ENCODE results near the gene MCM3AP.

Gene MCM3AP

DNA sequence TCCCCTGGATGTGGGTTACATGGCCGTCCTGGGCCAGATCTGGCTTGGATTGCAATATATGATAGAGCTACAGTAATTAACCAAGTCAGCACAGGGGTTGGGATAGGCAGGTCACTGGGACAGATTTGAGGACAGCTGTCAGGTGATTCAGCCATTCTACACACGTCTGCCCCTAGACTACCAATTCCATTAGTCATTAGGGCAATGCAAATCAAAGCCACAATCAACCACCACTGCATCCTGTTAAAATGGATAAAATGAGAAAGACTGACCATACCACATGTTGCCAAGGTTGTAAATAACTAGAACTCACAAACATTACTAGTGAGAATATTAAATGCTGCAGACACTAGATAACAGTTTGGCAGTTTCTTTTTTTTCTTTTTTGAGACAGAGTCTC is 22.2 kb upstream of the MCM3AP start:
- peaks cover 7% of the 10 kb centered on the region for H3K36me3 ChIP-seq (ENCODE audit: insufficient read depth, low read length)
- no peaks in the 10 kb centered on the region for H3K27me3 ChIP-seq (ENCODE audit: control insufficient read depth, insufficient read depth, low read length)
- peaks cover 6% of the 10 kb centered on the region for H3K4me1 ChIP-seq (ENCODE audit: control insufficient read depth, insufficient read depth, low read length)
- peak overlapping the region; percentile 7 for H3K9ac ChIP-seq (ENCODE audit: low read depth, low read length)
- H3K9me3 ChIP-seq (replicated peaks; ENCODE audit: low read length) = no peaks in the 10 kb centered on the region
- H3K4me2 ChIP-seq (ENCODE audit: low read length) = no peak overlapping the region
- H3K4me3 ChIP-seq (ENCODE audit: low read length) = no peak overlapping the region

DNA sequence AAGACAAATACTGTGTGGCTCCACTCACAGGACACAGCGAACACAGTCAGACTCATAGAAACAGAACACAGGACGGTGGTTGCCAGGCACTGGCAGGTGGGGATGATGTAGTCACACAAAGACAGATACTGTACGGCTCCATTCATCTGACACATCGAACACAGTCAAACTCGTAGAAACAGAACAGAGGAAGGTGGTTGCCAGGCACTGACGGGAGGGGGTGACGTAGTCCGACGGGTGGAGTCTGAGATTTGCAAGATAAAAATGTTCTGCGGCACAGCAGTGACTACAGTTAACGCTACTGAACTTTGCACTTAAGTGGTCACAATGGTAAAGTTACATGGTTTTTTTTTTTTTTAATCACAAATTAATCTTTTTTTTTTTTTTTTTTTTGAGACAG is 19.5 kb upstream of the MCM3AP start:
- peaks cover 6% of the 10 kb centered on the region for H3K4me1 ChIP-seq (ENCODE audit: control insufficient read depth, insufficient read depth, low read length)
- no peaks in the 10 kb centered on the region for H3K9me3 ChIP-seq (replicated peaks; ENCODE audit: low read length)
- no peak overlapping the region for H3K4me3 ChIP-seq (ENCODE audit: low read length)
- H3K27me3 ChIP-seq (ENCODE audit: control insufficient read depth, insufficient read depth, low read length) = no peaks in the 10 kb centered on the region
- peaks cover 7% of the 10 kb centered on the region for H3K36me3 ChIP-seq (ENCODE audit: insufficient read depth, low read length)
- H3K9ac ChIP-seq (ENCODE audit: low read depth, low read length) = no peak overlapping the region
- H3K4me2 ChIP-seq (ENCODE audit: low read length) = no peak overlapping the region

DNA sequence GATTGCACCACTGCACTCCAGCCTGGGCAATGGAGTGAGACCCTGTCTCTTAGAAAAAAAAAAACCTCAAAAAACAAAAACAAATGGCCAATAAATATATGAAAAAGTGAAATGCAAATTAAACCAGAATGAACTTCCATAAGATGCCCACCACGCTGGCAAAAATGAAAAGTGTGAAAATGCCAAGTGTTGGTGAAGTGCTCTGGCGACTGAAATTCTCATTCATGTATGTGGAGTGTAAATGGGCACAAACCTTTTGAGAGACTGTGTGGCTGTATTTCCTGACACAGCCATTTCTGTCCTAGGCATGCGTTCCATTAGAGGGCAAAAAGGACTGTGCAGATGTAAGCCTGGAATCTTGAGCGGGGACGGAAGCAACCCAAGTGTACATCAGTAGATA is 19.0 kb upstream of the MCM3AP start:
- no peak overlapping the region for H3K4me2 ChIP-seq (ENCODE audit: low read length)
- H3K36me3 ChIP-seq (ENCODE audit: insufficient read depth, low read length) = peaks cover 10% of the 10 kb centered on the region
- no peak overlapping the region for H3K9ac ChIP-seq (ENCODE audit: low read depth, low read length)
- H3K4me1 ChIP-seq (ENCODE audit: control insufficient read depth, insufficient read depth, low read length) = peaks cover 6% of the 10 kb centered on the region
- no peak overlapping the region for H3K4me3 ChIP-seq (ENCODE audit: low read length)
- no peaks in the 10 kb centered on the region for H3K9me3 ChIP-seq (replicated peaks; ENCODE audit: low read length)
- H3K27me3 ChIP-seq (ENCODE audit: control insufficient read depth, insufficient read depth, low read length) = no peaks in the 10 kb centered on the region

DNA sequence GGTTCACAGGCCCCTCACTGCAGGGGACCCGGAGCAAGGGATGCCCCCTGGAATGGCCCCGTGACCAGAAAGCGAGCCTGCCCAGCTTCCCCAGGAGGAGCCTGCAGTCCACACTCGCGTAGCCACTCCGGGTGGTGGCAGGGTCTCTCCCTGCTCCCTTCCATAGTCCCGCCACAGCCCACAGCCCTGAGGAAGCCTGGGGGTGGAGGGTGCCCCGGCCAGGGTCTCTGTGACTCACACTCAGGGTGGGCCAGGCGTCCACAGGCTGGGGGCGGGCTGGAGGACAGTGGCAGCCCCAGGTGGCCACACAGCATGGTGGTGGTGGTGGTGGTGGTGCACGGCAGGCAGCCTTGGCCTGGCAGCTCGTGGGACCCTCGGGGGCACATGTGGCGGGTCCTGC is 16.3 kb upstream of the MCM3AP start:
- no peak overlapping the region for H3K4me2 ChIP-seq (ENCODE audit: low read length)
- H3K9me3 ChIP-seq (replicated peaks; ENCODE audit: low read length) = no peaks in the 10 kb centered on the region
- peaks cover 9% of the 10 kb centered on the region for H3K4me1 ChIP-seq (ENCODE audit: control insufficient read depth, insufficient read depth, low read length)
- H3K36me3 ChIP-seq (ENCODE audit: insufficient read depth, low read length) = peaks cover 13% of the 10 kb centered on the region
- no peak overlapping the region for H3K4me3 ChIP-seq (ENCODE audit: low read length)
- H3K9ac ChIP-seq (ENCODE audit: low read depth, low read length) = no peak overlapping the region
- H3K27me3 ChIP-seq (ENCODE audit: control insufficient read depth, insufficient read depth, low read length) = no peaks in the 10 kb centered on the region

DNA sequence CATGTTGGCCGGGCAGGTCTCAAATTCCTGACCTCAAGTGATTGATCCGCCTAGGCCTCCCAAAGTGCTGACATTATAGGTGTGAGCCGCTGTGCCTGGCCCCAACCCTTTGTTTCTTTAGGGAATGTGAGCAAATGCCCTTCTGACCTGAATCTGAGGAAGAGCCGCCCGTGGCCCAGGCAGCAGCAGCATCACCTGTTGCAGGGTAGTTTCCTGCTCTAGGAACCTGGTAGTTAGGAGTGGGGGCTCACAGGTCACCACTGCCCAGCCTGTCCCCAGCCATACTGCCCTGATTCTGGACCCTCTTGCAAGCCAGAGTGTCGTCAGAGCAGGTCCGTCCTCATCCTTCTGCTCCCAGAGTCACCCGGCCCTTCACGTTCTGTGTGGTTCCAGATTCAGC is 13.8 kb upstream of the MCM3AP start:
- Histone ChIP-seq H3K36me3 (ENCODE audit: insufficient read depth, low read length) (peaks cover 6% of the 10 kb centered on the region), H3K4me1 (ENCODE audit: control insufficient read depth, insufficient read depth, low read length) (peaks cover 29% of the 10 kb centered on the region), H3K9ac (ENCODE audit: low read depth, low read length) (no peak overlapping the region), H3K4me2 (ENCODE audit: low read length) (no peak overlapping the region), H3K9me3 (replicated peaks; ENCODE audit: low read length) (no peaks in the 10 kb centered on the region), H3K4me3 (ENCODE audit: low read length) (no peak overlapping the region), H3K27me3 (ENCODE audit: control insufficient read depth, insufficient read depth, low read length) (no peaks in the 10 kb centered on the region)

DNA sequence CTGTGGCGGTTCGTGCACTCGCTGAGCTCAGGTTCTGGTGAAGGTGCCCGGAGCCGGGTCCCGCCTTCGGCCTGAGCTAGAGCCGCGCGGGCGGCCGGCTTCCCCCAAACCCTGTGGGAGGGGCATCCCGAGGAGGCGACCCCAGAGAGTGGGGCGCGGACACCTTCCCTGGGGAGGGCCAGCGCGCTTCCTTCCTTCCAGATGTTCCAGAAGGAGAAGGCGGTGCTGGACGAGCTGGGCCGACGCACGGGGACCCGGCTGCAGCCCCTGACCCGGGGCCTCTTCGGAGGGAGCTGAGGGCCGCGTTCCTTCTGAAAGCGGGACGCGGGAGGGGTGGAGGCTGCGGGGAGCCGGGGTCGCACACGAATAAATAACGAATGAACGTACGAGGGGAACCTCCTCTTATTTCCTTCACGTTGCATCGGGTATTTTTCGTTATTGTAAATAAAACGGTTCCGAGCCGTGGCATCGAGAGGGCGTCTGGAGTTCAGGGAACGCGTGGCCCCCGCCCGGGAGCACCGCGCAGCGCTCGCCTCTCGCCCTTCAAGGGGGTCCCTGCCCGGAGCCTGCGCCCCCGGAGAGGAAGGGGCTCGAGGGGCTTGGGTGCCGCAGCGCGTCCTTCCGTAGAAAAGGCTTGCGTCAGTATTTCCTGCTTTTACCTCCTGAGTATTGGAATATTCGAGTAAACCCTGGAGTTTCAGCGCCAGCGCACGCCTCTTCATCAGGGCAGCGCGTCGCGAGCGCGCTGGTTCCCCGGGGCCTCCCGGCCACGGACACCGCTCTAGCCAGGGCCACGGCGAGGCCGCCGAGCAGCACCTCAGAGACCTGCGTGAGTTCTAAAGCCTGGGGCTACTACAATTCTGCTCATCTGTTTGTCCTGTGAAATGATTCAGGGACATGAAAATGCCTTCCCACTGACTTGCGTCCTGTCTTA is 12.2 kb upstream of the MCM3AP start:
- no peaks in the 10 kb centered on the region for H3K27me3 ChIP-seq (ENCODE audit: control insufficient read depth, insufficient read depth, low read length)
- H3K4me3 ChIP-seq (ENCODE audit: low read length) = peak overlapping the region; percentile 39
- peak overlapping the region; percentile 85 for H3K4me2 ChIP-seq (ENCODE audit: low read length)
- H3K36me3 ChIP-seq (ENCODE audit: insufficient read depth, low read length) = peaks cover 6% of the 10 kb centered on the region
- peaks cover 29% of the 10 kb centered on the region for H3K4me1 ChIP-seq (ENCODE audit: control insufficient read depth, insufficient read depth, low read length)
- no peaks in the 10 kb centered on the region for H3K9me3 ChIP-seq (replicated peaks; ENCODE audit: low read length)
- H3K9ac ChIP-seq (ENCODE audit: low read depth, low read length) = peak overlapping the region; percentile 35

DNA sequence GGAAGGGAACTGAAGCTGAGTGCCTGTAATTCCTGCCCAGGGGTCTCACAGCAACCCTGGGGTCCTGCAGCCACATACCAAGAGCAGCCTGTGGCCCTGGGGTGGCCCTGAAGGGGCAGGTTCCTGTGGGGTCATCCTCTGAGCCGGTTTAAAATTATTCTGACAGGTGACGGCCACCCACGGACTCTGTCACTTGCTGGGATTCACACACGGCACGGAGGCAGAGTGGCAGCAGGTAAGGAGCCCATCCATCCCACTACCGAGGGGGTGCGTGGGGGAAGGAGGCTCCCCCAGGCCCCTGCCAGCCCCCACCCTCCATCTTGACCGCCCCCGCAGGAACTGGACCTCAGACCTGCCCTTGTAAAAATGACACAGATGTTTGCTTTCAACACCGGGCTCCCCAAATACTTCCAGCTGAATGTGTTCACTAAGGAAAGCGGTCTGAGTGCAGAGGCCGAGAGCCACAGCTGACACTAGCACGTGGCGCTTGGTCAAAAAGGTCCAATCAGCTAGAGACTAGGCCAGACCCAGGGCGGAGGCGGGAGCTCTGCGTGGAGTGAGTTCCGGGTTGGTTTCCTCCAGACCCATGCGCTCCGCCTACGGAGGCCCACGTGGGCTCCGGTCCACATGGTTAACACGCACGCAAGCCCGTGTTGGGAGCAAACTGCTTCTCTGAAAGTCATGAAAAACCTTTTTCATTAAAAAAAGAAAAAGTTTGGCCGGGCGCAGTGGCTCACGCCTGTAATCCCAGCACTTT is 10.8 kb upstream of the MCM3AP start:
- peaks cover 29% of the 10 kb centered on the region for H3K4me1 ChIP-seq (ENCODE audit: control insufficient read depth, insufficient read depth, low read length)
- peak overlapping the region; percentile 46 for H3K4me3 ChIP-seq (ENCODE audit: low read length)
- peaks cover 17% of the 10 kb centered on the region for H3K36me3 ChIP-seq (ENCODE audit: insufficient read depth, low read length)
- H3K4me2 ChIP-seq (ENCODE audit: low read length) = peak overlapping the region; percentile 65
- H3K27me3 ChIP-seq (ENCODE audit: control insufficient read depth, insufficient read depth, low read length) = no peaks in the 10 kb centered on the region
- no peaks in the 10 kb centered on the region for H3K9me3 ChIP-seq (replicated peaks; ENCODE audit: low read length)
- H3K9ac ChIP-seq (ENCODE audit: low read depth, low read length) = peak overlapping the region; percentile 70

DNA sequence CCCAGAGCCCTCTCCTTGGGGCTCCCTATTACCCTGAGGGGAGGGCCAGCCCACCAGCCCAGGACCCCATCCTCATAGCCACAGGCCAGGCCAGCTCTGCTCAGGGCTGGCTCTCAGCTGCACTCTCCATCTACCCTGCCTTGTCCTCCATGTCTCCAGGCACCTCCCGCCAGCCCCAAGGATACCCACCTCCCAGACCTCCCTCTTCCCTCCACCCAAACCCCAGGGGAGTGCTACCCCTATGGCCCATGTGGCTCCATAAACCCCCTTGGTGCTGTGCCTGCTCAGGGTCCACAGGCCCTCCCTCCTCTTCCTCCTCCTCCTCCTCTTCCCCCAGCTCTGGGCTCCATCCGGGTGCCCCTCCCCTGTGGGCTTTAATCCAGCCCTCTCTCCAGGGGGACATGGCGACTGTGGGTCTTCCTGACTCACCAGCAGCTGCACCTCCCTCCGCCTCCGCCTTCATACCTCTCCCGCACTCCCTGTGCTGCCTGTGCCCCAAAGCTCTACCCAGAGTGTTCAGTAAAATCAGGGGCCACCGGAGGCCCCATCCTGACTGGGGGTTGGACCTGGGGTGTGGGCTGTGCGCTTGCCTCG is 9.9 kb upstream of the MCM3AP start:
- H3K9ac ChIP-seq (ENCODE audit: low read depth, low read length) = peak overlapping the region; percentile 70
- peak overlapping the region; percentile 31 for H3K4me3 ChIP-seq (ENCODE audit: low read length)
- H3K4me1 ChIP-seq (ENCODE audit: control insufficient read depth, insufficient read depth, low read length) = peaks cover 29% of the 10 kb centered on the region
- H3K27me3 ChIP-seq (ENCODE audit: control insufficient read depth, insufficient read depth, low read length) = no peaks in the 10 kb centered on the region
- no peaks in the 10 kb centered on the region for H3K9me3 ChIP-seq (replicated peaks; ENCODE audit: low read length)
- peaks cover 18% of the 10 kb centered on the region for H3K36me3 ChIP-seq (ENCODE audit: insufficient read depth, low read length)
- peak overlapping the region; percentile 65 for H3K4me2 ChIP-seq (ENCODE audit: low read length)

DNA sequence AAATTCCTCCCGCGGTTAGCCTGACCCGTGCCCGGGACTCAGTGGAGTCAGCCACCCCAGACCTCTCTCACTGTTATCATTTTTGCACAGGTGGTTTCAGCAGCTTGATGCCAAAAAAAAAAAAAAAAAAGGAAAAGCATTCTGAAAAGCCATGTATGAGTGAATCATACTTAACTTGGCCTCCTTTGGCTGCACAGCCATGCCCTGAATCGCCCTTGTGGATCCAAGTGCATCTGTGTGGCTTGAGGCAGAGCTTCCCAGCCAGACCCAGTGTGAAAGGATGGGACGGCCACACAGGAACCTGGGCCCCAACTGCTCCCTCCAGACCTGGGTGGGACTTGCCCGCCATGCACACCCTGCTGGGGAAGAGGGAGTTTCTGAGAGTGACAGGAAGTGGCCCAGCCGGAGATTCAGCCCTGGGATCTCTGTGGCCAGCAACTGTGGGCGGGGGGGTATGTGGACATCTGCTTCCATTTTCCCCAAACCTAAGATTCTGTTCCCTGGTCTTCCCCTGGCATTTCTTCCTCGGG is 9.3 kb upstream of the MCM3AP start:
- Histone ChIP-seq H3K36me3 (ENCODE audit: insufficient read depth, low read length) (peaks cover 17% of the 10 kb centered on the region), H3K4me1 (ENCODE audit: control insufficient read depth, insufficient read depth, low read length) (peaks cover 29% of the 10 kb centered on the region)

DNA sequence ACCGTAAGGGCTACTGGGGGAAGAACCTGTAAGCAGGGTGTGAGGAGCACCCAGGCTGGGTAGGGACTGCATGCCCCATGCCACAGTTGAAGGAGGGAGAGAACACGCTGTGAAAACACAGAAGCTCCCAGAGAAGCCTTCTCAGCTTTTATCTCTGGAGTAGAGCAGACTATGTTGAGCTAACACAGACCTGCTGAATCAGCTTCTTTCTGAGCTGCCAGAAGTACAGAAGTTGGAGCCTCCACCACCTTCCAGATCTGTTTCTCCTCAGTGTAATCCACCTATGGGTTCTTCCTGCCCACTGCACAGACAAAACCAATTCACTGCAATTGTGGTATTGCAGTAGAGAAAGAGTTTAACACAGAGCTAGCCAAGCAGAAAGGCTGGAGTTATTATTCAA is 6.2 kb upstream of the MCM3AP start:
- Histone ChIP-seq H3K9ac (ENCODE audit: low read depth, low read length) (no peak overlapping the region), H3K4me3 (ENCODE audit: low read length) (no peak overlapping the region), H3K36me3 (ENCODE audit: insufficient read depth, low read length) (peaks cover 11% of the 10 kb centered on the region), H3K4me1 (ENCODE audit: control insufficient read depth, insufficient read depth, low read length) (peaks cover 20% of the 10 kb centered on the region), H3K4me2 (ENCODE audit: low read length) (no peak overlapping the region), H3K9me3 (replicated peaks; ENCODE audit: low read length) (no peaks in the 10 kb centered on the region), H3K27me3 (ENCODE audit: control insufficient read depth, insufficient read depth, low read length) (no peaks in the 10 kb centered on the region)

More for the DNA sequence above, 9.3 kb upstream of the MCM3AP start:
- peak overlapping the region; percentile 31 for H3K4me3 ChIP-seq (ENCODE audit: low read length)
- H3K9me3 ChIP-seq (replicated peaks; ENCODE audit: low read length) = no peaks in the 10 kb centered on the region
- peak overlapping the region; percentile 65 for H3K4me2 ChIP-seq (ENCODE audit: low read length)
- no peaks in the 10 kb centered on the region for H3K27me3 ChIP-seq (ENCODE audit: control insufficient read depth, insufficient read depth, low read length)
- H3K9ac ChIP-seq (ENCODE audit: low read depth, low read length) = peak overlapping the region; percentile 70

DNA sequence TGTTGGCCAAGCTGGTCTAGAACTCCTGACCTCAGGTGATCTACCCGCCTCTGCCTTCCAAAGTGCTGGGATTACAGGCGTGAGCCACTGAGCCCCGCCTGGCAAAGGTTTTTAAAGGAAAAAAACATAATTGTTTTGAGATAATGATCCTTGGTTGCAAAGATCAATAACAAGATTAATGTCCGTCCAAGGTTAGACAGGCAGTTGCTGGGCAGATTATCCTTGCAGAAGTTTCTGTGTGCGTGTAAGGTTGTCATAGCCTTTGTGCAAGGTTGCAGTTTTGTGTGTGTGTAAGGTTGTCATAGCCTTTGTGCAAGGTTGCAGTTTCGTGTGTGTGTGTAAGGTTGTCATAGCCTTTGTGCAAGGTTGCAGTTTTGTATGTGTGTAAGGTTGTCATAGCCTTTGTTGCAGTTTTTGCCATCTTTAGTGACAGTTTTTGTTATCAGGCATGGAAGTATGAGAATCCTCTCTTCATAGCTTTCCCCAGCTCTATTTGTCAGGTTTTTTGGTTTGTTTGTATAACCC is 4.3 kb upstream of the MCM3AP start:
- Histone ChIP-seq H3K9me3 (replicated peaks; ENCODE audit: low read length) (no peaks in the 10 kb centered on the region), H3K9ac (ENCODE audit: low read depth, low read length) (no peak overlapping the region), H3K36me3 (ENCODE audit: insufficient read depth, low read length) (peaks cover 13% of the 10 kb centered on the region), H3K4me3 (ENCODE audit: low read length) (no peak overlapping the region), H3K4me1 (ENCODE audit: control insufficient read depth, insufficient read depth, low read length) (peaks cover 8% of the 10 kb centered on the region), H3K4me2 (ENCODE audit: low read length) (no peak overlapping the region), H3K27me3 (ENCODE audit: control insufficient read depth, insufficient read depth, low read length) (no peaks in the 10 kb centered on the region)

Measured in skeletal muscle satellite cell (primary cell).